ENCODE results near the gene WIPF3. TPM values are rescaled to one million over a fixed set of nuclear protein-coding genes. Genes with fewer than 3 reads are reported as not detected.

Gene WIPF3, protein sequence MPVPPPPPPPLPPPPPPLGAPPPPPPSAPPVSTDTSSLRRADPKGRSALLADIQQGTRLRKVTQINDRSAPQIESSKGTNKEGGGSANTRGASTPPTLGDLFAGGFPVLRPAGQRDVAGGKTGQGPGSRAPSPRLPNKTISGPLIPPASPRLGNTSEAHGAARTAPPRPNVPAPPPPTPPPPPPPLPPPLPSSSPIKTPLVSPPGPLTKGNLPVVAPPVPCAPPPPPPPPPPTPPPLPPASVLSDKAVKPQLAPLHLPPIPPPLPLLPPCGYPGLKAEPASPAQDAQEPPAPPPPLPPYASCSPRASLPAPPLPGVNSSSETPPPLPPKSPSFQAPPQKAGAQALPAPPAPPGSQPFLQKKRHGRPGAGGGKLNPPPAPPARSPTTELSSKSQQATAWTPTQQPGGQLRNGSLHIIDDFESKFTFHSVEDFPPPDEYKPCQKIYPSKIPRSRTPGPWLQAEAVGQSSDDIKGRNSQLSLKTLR
- not detected for polyA plus RNA-seq (2012; ENCODE audit: insufficient read depth, insufficient read length)

DNA sequence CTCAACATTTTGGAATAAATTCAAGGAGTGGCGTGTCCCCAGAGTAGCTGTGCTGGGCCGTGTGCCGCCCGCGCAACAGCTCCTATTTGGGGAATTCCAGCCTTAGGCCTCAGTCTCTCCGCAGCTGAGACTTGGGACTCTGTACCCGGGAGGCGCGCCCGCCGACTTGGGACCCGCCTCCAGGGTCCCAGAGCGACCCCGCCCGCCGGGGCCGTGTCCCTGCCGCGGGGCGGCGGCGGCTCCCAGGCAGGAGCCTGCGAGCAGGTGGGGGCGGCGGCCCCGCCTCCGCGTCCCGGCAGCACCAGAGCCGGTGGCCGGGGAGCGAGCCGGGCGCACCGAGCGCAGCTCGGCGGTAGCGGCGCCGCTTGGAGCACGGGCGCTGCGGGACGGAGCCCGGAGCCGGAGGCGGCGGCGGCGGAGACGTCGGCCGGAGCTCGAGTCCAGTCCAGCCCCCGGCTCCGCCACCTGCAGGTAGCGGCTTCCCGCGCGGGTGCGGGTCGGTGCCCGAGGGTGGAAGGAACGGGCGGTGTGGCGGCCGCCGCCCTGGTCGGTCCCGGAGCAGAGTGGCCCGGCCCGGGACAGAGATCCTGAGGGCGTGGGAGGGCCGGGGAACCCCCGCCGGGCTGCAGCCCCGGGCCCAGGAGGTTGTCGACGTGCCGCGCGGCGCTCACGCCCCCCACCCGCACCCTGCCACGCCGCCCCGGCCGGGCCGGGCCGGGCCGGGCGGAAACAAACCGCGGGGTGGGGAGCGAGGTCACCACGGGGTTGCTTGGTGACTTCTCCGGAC is at the start of gene WIPF3:
Gene WIPF3, plus strand, starts transcription at position 301 of the 787 bp plus-strand sequence. CDS start 28,217 bp downstream, outside the sequence.
- no peak for DNase-seq (ENCODE audit: low read depth, low spot score)
- no peak within 1 kb of the TSS for H3K4me3 ChIP-seq (ENCODE audit: low read length)

DNA sequence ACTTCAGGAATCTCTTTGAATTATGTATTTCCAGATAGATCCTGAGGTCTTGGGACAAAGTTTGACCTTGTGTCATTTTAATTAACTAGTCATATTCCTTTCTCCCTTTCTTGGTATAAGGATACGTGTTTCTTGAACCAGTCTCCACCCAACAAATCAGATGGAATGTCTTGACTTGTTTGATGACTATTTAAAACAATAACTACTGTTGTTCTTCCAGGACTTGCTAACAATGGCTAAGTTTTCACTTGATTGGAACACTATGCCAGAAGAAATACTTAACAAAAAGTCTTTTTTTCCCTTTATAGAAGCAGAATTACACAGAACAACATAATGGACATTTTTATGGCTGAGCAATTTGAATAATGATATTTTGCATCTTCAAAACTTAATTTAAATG is 43.0 kb upstream of the WIPF3 start:
- no peak overlapping the region for H3K4me3 ChIP-seq (ENCODE audit: low read length)
- DNase-seq (ENCODE audit: low read depth, low spot score) = no peak

DNA sequence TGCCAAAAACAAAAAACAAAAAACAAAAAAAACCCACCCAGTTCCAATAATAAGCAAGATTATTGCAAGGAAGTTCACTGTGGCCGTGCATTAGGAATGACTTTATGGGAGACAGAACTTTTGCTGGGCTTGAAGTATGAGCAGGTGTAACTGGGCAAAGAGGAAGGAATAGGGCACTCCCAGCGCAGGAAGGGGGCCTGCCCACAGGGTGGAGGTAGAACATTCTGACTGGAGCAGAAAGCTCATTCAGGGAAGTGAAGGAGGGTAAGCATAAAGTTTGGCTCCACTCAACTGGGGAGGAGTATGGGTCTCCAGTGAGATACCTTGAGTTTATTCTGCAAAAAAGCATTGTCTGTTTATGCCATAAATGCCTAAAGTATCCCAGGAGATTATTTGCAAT is 42.1 kb upstream of the WIPF3 start:
- no peak for DNase-seq (ENCODE audit: low read depth, low spot score)
- H3K4me3 ChIP-seq (ENCODE audit: low read length) = no peak overlapping the region

DNA sequence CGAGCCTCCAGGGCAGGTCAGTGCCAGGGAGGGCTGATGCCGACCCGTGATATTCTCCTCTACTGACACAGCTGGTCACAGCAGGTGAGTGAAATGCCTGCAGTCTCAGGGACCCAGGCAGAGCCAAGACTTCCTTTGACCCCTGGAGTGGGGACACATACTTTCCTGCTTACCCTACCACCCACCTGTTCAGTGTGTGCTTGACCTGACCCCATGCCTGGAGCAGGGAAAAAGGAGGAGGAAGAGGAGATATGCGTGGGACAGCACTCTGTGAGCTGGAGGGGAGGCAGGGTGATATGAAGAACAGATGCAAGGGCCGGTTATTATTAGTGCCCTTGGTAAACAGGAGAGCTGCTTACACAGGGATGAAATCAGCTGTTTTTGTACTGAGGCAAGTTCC is 40.8 kb upstream of the WIPF3 start:
- H3K4me3 ChIP-seq (ENCODE audit: low read length) = no peak overlapping the region
- no peak for DNase-seq (ENCODE audit: low read depth, low spot score)

DNA sequence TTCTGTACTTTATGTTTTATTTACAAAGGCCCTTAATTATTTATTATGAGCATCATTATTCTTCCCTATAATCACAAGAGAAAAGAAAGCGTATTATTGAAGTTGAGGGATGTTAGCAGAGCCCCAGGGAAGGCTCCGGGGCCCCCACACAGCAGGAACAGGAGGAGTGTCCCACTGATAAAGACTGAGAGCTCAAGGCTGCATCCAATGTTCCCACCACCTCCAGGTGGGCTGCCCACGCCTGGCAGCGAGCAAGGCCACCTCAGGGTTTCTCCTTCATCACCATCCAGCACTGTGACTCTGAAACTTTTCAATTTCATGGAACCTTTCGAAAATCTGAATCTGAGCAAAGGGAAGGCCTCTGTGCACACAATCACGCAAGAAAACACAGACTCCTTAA is 35.9 kb upstream of the WIPF3 start:
- DNase-seq (ENCODE audit: low read depth, low spot score) = no peak
- no peak overlapping the region for H3K4me3 ChIP-seq (ENCODE audit: low read length)

DNA sequence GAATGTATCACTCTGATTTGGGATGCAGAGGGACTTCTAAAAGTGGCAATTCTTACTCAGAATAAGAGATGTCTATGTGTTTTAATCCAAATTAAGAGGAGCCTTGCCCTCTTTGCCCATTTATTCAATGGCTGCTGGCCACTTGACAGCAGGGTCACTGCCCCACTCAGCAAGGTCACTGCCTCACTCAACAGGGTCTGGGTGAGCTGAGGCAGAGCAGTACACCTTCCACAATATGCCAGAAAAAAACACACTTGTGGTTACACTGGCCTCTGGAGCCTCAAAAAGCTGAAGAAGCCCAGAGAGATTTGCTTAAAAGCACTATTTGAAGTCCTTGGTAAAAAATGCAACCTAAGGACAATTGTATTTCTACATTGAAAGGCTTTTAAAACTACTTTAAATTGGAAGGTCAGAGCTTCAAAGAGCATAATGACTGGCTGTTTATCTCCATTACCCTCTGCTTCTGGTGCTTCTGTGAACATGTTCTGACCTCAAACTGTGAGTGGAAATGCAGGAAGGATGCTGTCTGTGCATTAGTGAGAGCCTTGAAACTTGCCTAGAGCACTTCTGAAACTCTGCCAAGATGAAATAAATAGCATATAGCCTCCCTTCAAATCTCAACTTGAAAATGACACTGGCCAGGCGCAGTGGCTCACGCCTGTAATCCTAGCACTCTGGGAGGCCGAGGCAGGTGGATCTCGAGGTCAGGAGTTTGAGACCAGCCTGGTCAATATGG is 35.1 kb upstream of the WIPF3 start:
- H3K4me3 ChIP-seq (ENCODE audit: low read length) = no peak overlapping the region
- no peak for DNase-seq (ENCODE audit: low read depth, low spot score)

DNA sequence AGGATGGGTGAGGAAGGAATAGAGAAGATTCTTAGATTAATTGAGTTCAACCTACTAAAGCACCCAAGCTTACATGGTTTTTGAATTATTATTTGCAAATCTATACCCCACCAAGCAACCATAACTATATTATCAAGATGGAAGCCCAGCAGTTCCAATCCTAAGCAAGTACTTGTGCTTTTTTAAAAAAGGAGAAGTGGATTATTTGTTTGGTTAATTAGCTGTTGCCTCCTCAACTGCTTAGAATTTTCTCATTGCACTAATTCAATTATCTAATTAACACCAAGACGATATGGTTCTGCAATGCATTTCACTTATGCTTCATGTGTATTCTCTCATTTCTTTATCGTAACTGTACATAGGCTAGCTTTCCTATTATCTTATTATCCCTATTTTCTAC is 27.3 kb upstream of the WIPF3 start:
- H3K4me3 ChIP-seq (ENCODE audit: low read length) = no peak overlapping the region
- no peak for DNase-seq (ENCODE audit: low read depth, low spot score)

DNA sequence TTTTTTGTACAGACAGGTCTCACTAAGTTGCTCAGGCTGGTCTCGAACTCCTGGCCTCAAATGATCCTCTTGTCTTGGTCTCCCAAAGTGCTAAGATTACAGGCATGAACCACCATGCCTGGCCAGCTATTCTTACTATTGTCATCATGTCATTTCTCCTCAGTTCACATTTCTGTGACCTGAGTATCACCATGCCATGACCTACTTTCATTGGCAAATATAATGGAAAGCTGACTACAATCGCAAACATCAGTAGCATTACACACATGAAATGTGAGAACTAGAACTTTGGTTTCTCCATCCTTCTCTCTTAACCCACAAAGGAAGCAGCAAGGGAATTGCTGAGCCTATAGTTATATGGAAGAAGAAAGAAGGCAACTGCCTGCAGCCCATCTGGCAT is 26.0 kb upstream of the WIPF3 start:
- no peak overlapping the region for H3K4me3 ChIP-seq (ENCODE audit: low read length)
- no peak for DNase-seq (ENCODE audit: low read depth, low spot score)

DNA sequence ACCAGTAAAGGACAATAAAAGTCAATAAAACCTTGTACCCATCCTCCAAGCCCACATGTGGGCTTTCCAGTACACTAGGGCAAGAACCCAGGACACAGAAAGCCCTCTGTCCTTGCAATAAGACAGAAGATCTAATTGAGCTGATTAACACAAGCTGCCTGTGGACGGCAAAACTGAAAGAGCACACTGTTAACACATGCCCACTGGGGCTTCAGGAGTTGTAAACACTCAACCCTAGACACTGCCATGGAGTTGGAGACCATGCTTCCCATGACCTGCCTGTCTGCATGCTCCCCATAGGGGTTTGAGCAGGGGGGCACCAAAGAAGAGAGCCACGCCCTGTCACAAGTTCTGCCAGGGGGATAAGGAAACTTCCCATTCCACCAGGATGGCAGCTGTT is 22.6 kb upstream of the WIPF3 start:
- no peak overlapping the region for H3K4me3 ChIP-seq (ENCODE audit: low read length)
- DNase-seq (ENCODE audit: low read depth, low spot score) = no peak

DNA sequence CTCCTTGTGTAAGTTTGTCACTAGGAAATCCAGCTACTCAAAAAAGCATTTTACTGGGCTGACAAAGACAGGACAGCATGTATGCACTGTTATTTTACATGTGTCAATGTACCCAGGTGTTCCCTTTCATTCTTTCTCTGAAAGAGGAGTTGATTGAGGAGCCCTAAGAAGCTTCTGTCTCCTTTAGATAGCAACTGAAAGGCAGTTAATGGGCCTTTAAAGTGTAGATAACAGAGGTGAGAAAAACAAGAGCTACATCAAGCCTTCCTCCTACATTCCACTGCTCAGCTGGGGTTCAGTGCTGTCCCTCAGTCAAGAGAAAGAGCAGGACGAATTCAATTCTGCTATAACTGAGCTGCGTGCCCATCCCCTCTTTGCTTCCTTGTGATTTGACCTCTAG is 12.8 kb upstream of the WIPF3 start:
- no peak for DNase-seq (ENCODE audit: low read depth, low spot score)
- H3K4me3 ChIP-seq (ENCODE audit: low read length) = no peak overlapping the region

DNA sequence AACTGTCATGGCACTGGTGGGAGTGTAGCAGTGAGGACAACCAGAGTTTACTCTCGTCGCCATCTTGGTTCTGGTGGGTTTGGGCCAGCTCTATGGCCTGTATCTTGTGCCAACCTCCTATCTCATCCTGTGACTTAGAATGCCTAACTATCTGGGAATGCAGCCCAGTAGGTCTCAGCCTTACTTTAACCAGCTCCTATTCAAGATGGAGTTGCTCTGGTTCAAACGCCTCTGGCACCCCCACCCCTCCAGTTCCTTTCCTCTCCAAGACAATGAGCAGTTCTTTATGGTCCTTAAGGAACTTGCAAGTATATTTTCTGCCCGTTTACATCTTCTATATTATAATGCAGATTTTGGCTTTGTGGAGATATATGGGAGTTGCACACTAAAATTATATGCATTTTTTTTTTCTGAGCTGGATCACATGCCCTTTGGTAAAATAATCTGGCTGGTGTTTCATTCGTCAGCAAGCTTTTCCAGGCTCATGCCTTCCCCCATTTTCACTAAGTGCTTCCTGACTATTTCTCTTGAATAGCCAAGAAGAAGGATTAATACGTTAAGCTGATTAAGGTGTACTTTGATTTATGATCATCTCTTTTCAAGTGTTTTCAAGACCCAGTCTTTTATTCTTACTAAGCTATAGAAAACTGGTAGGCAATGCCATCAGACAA is 11.2 kb upstream of the WIPF3 start:
- no peak for DNase-seq (ENCODE audit: low read depth, low spot score)
- H3K4me3 ChIP-seq (ENCODE audit: low read length) = no peak overlapping the region

DNA sequence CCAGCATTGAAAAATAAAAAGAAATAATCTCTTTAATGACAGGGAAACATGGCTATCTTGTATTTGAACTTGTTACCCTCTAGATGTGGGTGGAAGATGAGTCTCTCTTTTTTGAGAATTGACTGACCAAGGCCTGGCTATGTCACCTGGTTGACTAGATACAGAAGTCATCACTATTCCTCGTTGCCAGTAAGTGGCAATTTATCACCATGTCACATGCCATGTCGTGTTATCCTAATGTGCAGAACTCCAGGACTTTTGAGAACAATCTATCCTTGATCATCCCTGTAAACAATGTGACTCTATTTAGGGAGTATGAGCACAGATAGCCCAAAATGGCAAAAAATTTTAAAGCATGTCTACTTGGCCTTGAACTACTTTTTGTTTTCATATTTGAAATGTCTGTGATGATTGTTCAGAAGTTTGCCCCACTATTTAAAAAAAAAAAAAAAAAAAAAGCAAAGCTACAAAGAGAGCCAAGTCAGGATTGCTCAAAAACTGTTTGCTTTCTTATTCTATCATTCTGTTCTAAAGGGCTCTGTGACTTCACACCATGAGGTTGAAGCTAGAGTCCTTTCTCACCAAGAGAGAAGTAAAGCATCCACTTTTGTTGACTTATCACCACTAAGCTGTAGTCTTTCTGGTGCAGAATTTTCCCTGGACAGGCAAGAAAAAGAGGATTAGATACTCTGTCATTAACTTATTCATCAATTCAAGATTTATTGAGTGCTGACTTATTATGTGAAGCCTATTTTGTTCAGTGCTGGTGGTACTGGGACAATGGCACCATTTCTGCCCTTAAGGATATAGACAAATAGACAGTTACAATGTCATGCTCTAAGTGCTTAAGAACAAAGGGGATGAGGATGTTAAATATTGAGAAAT is 10.4 kb upstream of the WIPF3 start:
- no peak overlapping the region for H3K4me3 ChIP-seq (ENCODE audit: low read length)
- DNase-seq (ENCODE audit: low read depth, low spot score) = no peak

DNA sequence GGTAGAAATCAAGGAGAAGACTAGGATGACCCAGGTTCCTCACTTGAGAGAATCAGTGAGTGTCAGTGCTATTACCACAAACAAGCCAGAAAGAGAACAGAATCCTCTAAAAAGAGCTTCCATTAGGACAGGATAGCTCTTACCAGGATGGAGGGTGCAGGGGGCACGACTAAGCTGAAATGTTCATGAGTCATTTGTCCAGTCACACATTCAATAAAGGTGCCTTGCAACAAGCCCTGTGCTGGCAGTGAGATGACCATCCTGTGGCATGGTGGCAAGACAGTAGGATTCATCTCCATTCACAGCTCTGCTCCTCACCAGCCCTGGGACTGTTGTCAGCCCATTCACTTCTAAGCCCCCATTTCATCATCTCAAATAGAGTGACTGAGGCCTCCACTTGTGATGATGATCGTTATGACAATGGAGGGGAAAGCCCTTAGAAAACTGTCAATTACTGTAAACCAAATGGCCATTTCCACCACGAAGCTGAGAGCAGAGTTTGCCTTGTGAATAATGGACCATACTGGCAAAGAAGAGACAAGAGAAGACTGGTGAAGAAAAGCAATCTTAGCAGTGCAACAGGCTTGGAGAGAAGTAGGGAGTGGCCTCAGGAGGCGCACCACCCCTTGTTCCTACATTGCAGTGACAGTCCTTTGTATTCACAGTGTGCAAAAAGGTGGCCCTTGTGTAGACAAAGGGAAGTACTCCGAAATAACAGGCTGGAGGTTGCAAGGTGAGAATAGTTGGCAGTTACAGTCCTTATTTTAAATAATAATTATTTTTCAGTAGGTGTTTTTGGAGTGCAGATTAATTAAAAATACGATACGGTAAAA is 9.0 kb upstream of the WIPF3 start:
- DNase-seq (ENCODE audit: low read depth, low spot score) = no peak
- H3K4me3 ChIP-seq (ENCODE audit: low read length) = no peak overlapping the region

DNA sequence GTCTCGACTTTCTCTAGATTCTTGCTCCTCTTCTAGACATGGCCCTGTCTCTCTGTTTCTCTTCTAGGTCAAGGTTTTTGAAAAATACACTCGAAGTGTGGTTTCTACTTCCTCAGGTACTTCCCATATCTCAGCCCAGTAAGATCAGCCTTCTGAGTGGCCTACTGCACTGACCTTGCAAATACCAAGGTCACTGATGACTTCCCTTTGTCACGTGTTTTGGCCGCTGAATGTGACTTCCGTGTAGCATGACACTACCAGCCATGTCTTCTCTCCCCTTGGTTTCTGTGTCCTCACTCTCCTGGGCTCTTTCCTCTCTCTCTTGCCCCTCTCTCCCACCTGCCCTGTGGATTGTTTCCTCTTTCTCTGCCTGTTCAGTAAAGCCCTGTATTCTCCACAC is 7.9 kb upstream of the WIPF3 start:
- H3K4me3 ChIP-seq (ENCODE audit: low read length) = no peak overlapping the region

DNA sequence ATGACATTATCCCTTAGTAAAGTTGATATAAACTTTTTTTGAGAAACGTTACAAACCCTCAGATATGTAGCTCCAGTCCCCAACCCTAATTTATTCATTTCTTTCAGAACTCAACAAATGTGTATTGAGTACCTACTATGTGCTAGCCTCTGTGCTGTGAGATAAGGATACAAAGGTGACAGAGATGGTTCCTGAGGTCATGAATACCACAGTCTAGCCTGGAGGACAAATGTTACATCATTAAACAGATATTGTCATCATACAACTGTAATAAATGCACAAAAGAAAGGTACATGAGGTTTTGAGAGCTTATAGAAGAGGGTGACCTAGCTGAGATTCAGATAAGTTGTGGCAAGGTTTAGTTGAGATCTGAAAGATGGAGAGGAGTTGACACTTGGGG is 4.4 kb upstream of the WIPF3 start:
- no peak overlapping the region for H3K4me3 ChIP-seq (ENCODE audit: low read length)
- no peak for DNase-seq (ENCODE audit: low read depth, low spot score)

More for the DNA sequence above, 7.9 kb upstream of the WIPF3 start:
- DNase-seq (ENCODE audit: low read depth, low spot score) = no peak

DNA sequence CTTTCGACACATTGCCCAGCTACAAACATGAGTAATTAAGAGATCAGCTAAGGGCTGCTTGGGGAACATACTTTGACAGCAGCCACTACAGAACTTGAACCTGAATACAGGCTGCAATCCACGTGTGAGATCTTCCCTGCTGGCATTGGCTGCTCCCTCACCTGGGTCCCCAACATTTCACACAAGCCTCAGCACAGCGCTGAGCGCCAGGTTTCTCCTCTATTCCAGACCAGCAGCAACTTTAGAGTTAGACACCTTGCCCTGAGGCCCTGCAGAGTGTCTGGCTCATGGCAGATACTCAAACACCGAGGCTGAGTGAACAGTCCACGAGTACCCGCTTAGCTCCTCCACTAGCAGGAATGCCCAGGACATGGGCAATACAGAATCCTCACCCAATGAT is 1.3 kb upstream of the WIPF3 start:
- no peak overlapping the region for H3K4me3 ChIP-seq (ENCODE audit: low read length)

DNA sequence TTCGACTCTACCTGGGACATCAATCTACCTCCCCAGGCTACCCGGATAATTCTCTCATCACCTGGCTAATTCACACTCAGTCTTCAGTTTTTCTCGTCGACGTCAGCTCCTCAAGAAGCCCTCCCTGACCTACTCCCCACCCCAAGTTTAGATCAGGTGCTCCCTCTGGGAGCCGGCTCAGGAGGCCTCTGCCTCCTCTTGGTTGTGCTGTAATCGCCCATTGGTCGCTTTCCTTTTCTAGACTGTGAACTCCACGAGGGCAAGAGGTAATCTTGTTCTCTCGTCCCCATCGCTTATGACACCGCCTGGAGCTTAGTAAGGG is 461 bp upstream of the WIPF3 start:
- DNase-seq (ENCODE audit: low read depth, low spot score) = no peak
- H3K4me3 ChIP-seq (ENCODE audit: low read length) = no peak overlapping the region

More for the DNA sequence above, 1.3 kb upstream of the WIPF3 start:
- DNase-seq (ENCODE audit: low read depth, low spot score) = no peak

Measured in Jurkat, Clone E6-1 (cell line).